CD4-positive, alpha-beta T cell (primary cell): ENCODE data around the gene RPTOR. TPM values are rescaled to one million over a fixed set of nuclear protein-coding genes. Genes with fewer than 3 reads are reported as not detected.

Experiments used
- ATAC-seq: fragments of 200-7000 bp; cut with Tn5 transposase; one replicate; pipeline ENCODE4 v1.10.0; 2022; ENCODE audit warnings: mild to moderate bottlenecking; ENCODE audit not compliant: poor library complexity
- CTCF ChIA-PET: fragments of 350-600 bp; sonication (Branson Sonifier 250); formaldehyde crosslinking; loops from one replicate; lab custom pipeline; 2021; ENCODE audit warnings: antibody characterized with exemption, inconsistent platforms; lab: Charles Lee
- POLR2A ChIA-PET: fragments of 350-600 bp; sonication (Branson Sonifier 250); formaldehyde crosslinking; loops from one replicate; lab custom pipeline; 2021; ENCODE audit warnings: antibody characterized with exemption, inconsistent platforms; lab: Charles Lee
- DNase-seq, 14 experiments: peaks; one replicate each; pipeline ENCODE4 v3.0.0-alpha.2; 2013 to 2020; ENCODE audit warnings: mixed read lengths in 2 of 14
- H3K27ac ChIP-seq, 2 donors: one replicate each; pipeline versions ENCODE4 v1.5.1 to v1.7.0; 2013; ENCODE audit warnings: low read length in 2 of 2, low read depth in 1 of 2, mild to moderate bottlenecking in 1 of 2
- H3K27me3 ChIP-seq, 2 experiments: 1 replicate in 1 of 2; 2 replicates in 1 of 2; pipeline versions ENCODE4 v1.6.1 to v1.7.0; 2013; ENCODE audit warnings: low read length in 2 of 2, control low read depth in 1 of 2, mild to moderate bottlenecking in 1 of 2, moderate library complexity in 1 of 2; ENCODE audit not compliant: insufficient read depth in 2 of 2, control insufficient read depth in 1 of 2
- H3K36me3 ChIP-seq: one replicate; pipeline ENCODE4 v1.6.1; 2013; ENCODE audit warnings: low read length, control low read depth; ENCODE audit not compliant: insufficient read depth
- H3K4me1 ChIP-seq: one replicate; pipeline ENCODE4 v1.6.1; 2013; ENCODE audit warnings: low read length, control low read depth; ENCODE audit not compliant: insufficient read depth
- H3K4me3 ChIP-seq: one replicate; pipeline ENCODE4 v1.5.1; 2013; ENCODE audit warnings: mild to moderate bottlenecking, low read length, moderate library complexity
- H3K9me3 ChIP-seq, 2 experiments: 1 replicate in 1 of 2; 2 replicates in 1 of 2; pipeline versions ENCODE4 v1.6.1 to v1.7.0; 2013; ENCODE audit warnings: low read length in 2 of 2, mild to moderate bottlenecking in 2 of 2, control low read depth in 1 of 2, moderate library complexity in 1 of 2; ENCODE audit not compliant: control insufficient read depth in 1 of 2, insufficient read depth in 1 of 2
- H3K27ac Mint-ChIP-seq: one replicate; pipeline ENCODE4 v1.8.0; 2020; ENCODE audit warnings: mixed read lengths
- H3K27me3 Mint-ChIP-seq: one replicate; pipeline ENCODE4 v1.8.0; 2021; ENCODE audit warnings: mixed read lengths
- H3K36me3 Mint-ChIP-seq: one replicate; pipeline ENCODE4 v1.8.0; 2021; ENCODE audit warnings: low read depth, mixed read lengths
- H3K4me1 Mint-ChIP-seq: one replicate; pipeline ENCODE4 v1.8.0; 2021; ENCODE audit warnings: low read depth, mixed read lengths
- H3K4me3 Mint-ChIP-seq: one replicate; pipeline ENCODE4 v1.8.0; 2020; ENCODE audit warnings: mild to moderate bottlenecking, mixed read lengths
- H3K9me3 Mint-ChIP-seq: one replicate; pipeline ENCODE4 v1.8.0; 2020; ENCODE audit warnings: mixed read lengths
- CTCF ChIP-seq: fragments of 200-600 bp; IDR thresholded peaks from one replicate; pipeline ENCODE4 v1.8.0; 2022; ENCODE audit warnings: antibody characterized with exemption, mild to moderate bottlenecking
- intact Hi-C, 2 experiments: fragments of 100-400 bp; cut with DNase I in 1 of 2; cut with micrococcal nuclease in 1 of 2; formaldehyde crosslinking; loops; one replicate each; pipeline versions ENCODE4 v1.15.1 to v1.9.0; 2023 to 2025; cut with DNase I, micrococcal nuclease
- total RNA-seq, 174 experiments: library from RNA in 2 of 174; stranded (reverse) in 2 of 174; gene quantifications; one replicate each; pipeline ENCODE4 v1.2.3 and lab custom pipeline; 2021 to 2026

Gene RPTOR
- total RNA-seq, 2 experiments from 2014 or later, result 45.0 to 47.1 TPM

DNA sequence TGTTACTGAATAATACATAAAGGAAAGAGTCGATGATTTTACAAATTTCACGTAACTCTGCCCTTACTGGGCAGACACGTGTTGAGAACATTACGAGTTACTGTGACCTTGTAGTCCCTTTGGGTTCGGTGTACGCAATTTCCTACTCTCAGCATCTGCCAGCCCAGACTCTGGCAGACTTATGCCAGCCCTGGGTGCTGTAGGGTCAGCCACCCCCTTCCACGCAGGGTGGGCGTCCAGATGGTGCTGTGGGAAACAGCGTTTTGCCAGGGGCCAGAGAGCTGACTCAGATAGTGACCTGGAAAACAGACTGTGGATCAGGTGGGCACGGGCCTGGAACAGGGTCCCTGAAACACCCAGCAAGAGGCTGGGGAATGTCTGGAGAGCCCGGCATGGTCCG is 148.9 kb downstream of the RPTOR start:
- H3K4me1 ChIP-seq, result peaks cover 18% of the 10 kb centered on the region
- ChIA-PET POLR2A (no interaction called here), CTCF (no interaction called here)
- Mint-ChIP-seq H3K36me3 (peaks cover 5% of the 10 kb centered on the region), H3K27me3 (no peaks in the 10 kb centered on the region), H3K4me1 (peaks cover 45% of the 10 kb centered on the region), H3K9me3 (peaks cover 2% of the 10 kb centered on the region), H3K27ac (no peak overlapping the region), H3K4me3 (no peak overlapping the region)
- no peaks in the 10 kb centered on the region for H3K9me3 ChIP-seq
- H3K27ac ChIP-seq, result no peak overlapping the region
- TF ChIP-seq CTCF, result no peak
- intact Hi-C loops, result no loop called here
- no peaks in the 10 kb centered on the region for H3K36me3 ChIP-seq
- ATAC-seq (no peak), DNase-seq (no peak)
- H3K27me3 ChIP-seq, result no peaks in the 10 kb centered on the region
- H3K4me3 ChIP-seq, result no peak overlapping the region

- Mint-ChIP-seq H3K4me1 (peaks cover 50% of the 10 kb centered on the region), H3K36me3 (peaks cover 5% of the 10 kb centered on the region), H3K27ac (no peak overlapping the region), H3K4me3 (no peak overlapping the region), H3K27me3 (no peaks in the 10 kb centered on the region), H3K9me3 (peaks cover 2% of the 10 kb centered on the region)
- no peak for TF ChIP-seq CTCF
- intact Hi-C loops, result no loop called here
- no peak overlapping the region for H3K27ac ChIP-seq
- no peaks in the 10 kb centered on the region for H3K9me3 ChIP-seq
- no peak for ATAC-seq
- H3K4me1 ChIP-seq, result peaks cover 18% of the 10 kb centered on the region
- no peak for DNase-seq
- no peaks in the 10 kb centered on the region for H3K27me3 ChIP-seq
- H3K36me3 ChIP-seq, result no peaks in the 10 kb centered on the region
- POLR2A ChIA-PET, result no interaction called here
- H3K4me3 ChIP-seq, result no peak overlapping the region
- CTCF ChIA-PET, result no interaction called here
Measured at GRCh38 chr17:80694085-80694991, 149.7 kb downstream of the RPTOR start.

DNA sequence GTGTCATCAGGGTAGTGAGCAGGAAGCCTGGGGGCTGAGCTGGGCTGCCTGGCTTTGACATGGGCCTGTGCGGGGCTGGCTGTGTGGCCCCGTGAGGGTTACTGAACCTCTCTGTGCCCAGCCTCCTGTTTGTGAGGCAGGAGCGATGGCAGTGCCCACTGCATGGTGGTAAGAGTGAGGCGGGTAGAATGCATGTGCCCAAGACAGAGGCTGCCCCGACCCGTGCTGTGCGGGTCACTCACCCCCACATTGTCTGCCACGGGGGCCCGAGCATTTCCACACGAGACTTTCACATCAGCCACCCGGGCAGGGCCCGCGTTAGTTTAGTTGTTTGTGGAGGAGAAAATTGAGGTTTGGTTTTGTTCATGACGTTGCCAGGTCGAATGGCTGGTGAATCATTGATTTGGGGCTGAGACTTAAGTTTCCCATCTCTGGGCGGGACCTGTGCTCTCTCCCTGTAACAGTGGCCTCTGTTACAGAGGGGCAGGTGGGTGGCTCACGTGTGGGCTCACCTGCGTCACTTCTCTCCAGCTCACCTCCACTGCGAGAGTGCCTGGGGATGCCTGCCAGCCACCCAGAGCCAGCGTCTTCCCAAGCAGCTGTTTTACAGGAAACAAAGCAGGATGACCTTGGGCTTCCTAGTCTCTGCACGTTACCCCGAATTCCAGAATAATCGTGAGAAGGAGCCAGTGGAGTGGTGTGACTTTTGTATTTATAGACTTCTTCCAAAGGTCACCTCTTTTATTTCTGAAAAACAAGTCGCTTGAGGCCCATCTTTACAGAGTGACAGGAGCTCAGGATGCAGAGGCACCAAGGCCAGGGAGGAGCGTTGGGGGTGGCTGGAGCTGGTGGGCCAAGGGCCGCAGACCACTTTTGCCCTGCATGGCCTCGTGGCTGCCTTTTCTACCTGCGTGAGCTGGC is 150.6 kb downstream of the RPTOR start:
- peaks cover 18% of the 10 kb centered on the region for H3K4me1 ChIP-seq
- no peaks in the 10 kb centered on the region for H3K9me3 ChIP-seq
- no peak for TF ChIP-seq CTCF
- ATAC-seq (peak; percentile 56), DNase-seq (no peak)
- peaks cover 53% of the 10 kb centered on the region for H3K4me1 Mint-ChIP-seq
- ChIA-PET POLR2A (no interaction called here), CTCF (interaction anchor here (0.5 kb wide), 1 partner anchor 228 kb away, joined by 3 read pairs; no protein-coding TSS in a partner anchor)
- no peaks in the 10 kb centered on the region for H3K27me3 ChIP-seq
- H3K27me3 Mint-ChIP-seq, result no peaks in the 10 kb centered on the region
- H3K27ac ChIP-seq, result no peak overlapping the region
- peaks cover 6% of the 10 kb centered on the region for H3K9me3 Mint-ChIP-seq
- H3K36me3 Mint-ChIP-seq, result peaks cover 9% of the 10 kb centered on the region
- H3K27ac Mint-ChIP-seq, result peak overlapping the region; percentile 53
- H3K4me3 ChIP-seq, result no peak overlapping the region
- H3K36me3 ChIP-seq, result no peaks in the 10 kb centered on the region
- intact Hi-C loops, result no loop called here
- no peak overlapping the region for H3K4me3 Mint-ChIP-seq
